ENCODE results near the gene ITLN1.

ITLN1 gene

DNA sequence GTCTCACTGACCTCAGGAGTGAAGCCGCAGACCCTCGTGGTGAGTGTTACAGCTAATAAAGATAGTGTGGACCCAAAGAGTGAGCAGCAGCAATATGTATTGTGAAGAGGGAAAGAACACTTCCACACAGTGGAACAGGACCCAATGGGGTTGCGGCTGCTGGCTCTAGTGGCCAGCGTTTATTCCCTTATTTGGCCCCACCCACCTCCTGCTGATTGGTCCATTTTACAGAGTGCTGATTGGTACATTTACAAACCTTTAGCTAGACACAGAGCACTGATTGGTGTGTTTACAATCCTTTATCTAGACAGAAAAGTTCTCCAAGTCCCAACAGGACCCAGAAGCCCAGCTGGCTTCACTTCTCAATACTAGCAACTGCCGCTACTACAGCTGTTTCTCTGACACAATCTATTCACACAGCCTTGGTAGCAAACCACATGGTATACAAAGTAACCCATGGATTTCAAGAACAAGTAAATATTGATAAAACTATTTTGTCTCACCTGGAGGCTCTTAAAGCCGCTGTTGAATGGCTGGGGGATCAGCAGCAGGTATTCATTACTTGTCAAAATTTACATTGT lies 25.3 kb upstream of the ITLN1 start:
- Histone ChIP-seq H2BK120ac (ENCODE audit: low read depth, low read length) (no peak overlapping the region), H3K4ac (ENCODE audit: low read length) (no peak overlapping the region)

GRCh38 chr1:160907976-160908375 lies 23.0 kb upstream of the ITLN1 start:
- Histone ChIP-seq H2BK15ac (ENCODE audit: low read length) (no peak overlapping the region), H2BK12ac (ENCODE audit: low read length) (no peak overlapping the region), H4K91ac (ENCODE audit: low read depth, low read length, poor library complexity) (no peak overlapping the region), H3K9ac (ENCODE audit: low read depth, low read length, poor library complexity) (no peak overlapping the region), H4K8ac (ENCODE audit: low read depth, low read length) (no peak overlapping the region), H3K79me1 (ENCODE audit: low read depth, low read length) (no peaks in the 10 kb centered on the region), H3K4me3 (ENCODE audit: low read length in 2 of 2) (no peak overlapping the region), H2BK5ac (ENCODE audit: low read length) (no peak overlapping the region), H3K4me1 (ENCODE audit: control insufficient read depth in 2 of 2, insufficient read depth in 1 of 2, low read depth in 1 of 2, low read length in 2 of 2) (peaks cover 0 to 4% of the 10 kb centered on the region in 2 donors), H3K14ac (ENCODE audit: low read length) (no peak overlapping the region), H3K27ac (replicated peaks; ENCODE audit: low read length) (no peak overlapping the region), H3K36me3 (replicated peaks in 1 of 2; ENCODE audit: control insufficient read depth in 2 of 2, insufficient read depth in 2 of 2, low read length in 2 of 2) (no peaks in the 10 kb centered on the region), H3K27me3 (ENCODE audit: control insufficient read depth in 3 of 3, insufficient read depth in 3 of 3, low read depth in 1 of 3, low read length in 3 of 3) (no peaks in the 10 kb centered on the region), H2AFZ (ENCODE audit: low read length) (no peak overlapping the region), H3K4me2 (ENCODE audit: insufficient read depth, low read length, poor library complexity, severe bottlenecking) (no peak overlapping the region), H2AK5ac (ENCODE audit: low read depth, low read length) (no peak overlapping the region), H3K23ac (ENCODE audit: low read depth, low read length, poor library complexity) (no peak overlapping the region), H2BK120ac (ENCODE audit: low read depth, low read length) (no peak overlapping the region), H3K4ac (ENCODE audit: low read length) (no peak overlapping the region), H3K9me3 (replicated peaks in 1 of 2; ENCODE audit: control insufficient read depth in 2 of 2, insufficient read depth in 1 of 2, low read depth in 1 of 2, low read length in 2 of 2) (no peaks in the 10 kb centered on the region), H3K18ac (ENCODE audit: low read length) (no peak overlapping the region)
- no CpG with 5 or more reads among the region's 7 CpGs for WGBS, 2 donors (ENCODE audit: extremely low coverage in 2 of 2, insufficient read length in 2 of 2, insufficient replicate concordance in 1 of 2)
- DNase-seq (ENCODE audit: low spot score) = no peak

More for the DNA sequence above, 25.3 kb upstream of the ITLN1 start:
- no CpG with 5 or more reads among the region's 6 CpGs for WGBS, 2 donors (ENCODE audit: extremely low coverage in 2 of 2, insufficient read length in 2 of 2, insufficient replicate concordance in 1 of 2)
- H3K23ac ChIP-seq (ENCODE audit: low read depth, low read length, poor library complexity) = no peak overlapping the region
- H2AFZ ChIP-seq (ENCODE audit: low read length) = no peak overlapping the region
- no peak overlapping the region for H3K4me3 ChIP-seq (ENCODE audit: low read length in 2 of 2)
- H3K9me3 ChIP-seq (replicated peaks in 1 of 2; ENCODE audit: control insufficient read depth in 2 of 2, insufficient read depth in 1 of 2, low read depth in 1 of 2, low read length in 2 of 2) = no peaks in the 10 kb centered on the region
- H3K27ac ChIP-seq (replicated peaks; ENCODE audit: low read length) = no peak overlapping the region
- H2BK15ac ChIP-seq (ENCODE audit: low read length) = no peak overlapping the region
- H3K9ac ChIP-seq (ENCODE audit: low read depth, low read length, poor library complexity) = no peak overlapping the region
- no peaks in the 10 kb centered on the region for H3K27me3 ChIP-seq (ENCODE audit: control insufficient read depth in 3 of 3, insufficient read depth in 3 of 3, low read depth in 1 of 3, low read length in 3 of 3)
- H2BK12ac ChIP-seq (ENCODE audit: low read length) = no peak overlapping the region
- no peak overlapping the region for H2BK5ac ChIP-seq (ENCODE audit: low read length)
- no peaks in the 10 kb centered on the region for H3K36me3 ChIP-seq (replicated peaks in 1 of 2; ENCODE audit: control insufficient read depth in 2 of 2, insufficient read depth in 2 of 2, low read length in 2 of 2)
- H2AK5ac ChIP-seq (ENCODE audit: low read depth, low read length) = no peak overlapping the region
- no peak overlapping the region for H4K91ac ChIP-seq (ENCODE audit: low read depth, low read length, poor library complexity)
- H3K4me2 ChIP-seq (ENCODE audit: insufficient read depth, low read length, poor library complexity, severe bottlenecking) = no peak overlapping the region
- no peak overlapping the region for H3K14ac ChIP-seq (ENCODE audit: low read length)
- H3K18ac ChIP-seq (ENCODE audit: low read length) = no peak overlapping the region
- no peak for DNase-seq (ENCODE audit: low spot score)
- no peak overlapping the region for H4K8ac ChIP-seq (ENCODE audit: low read depth, low read length)
- H3K4me1 ChIP-seq (ENCODE audit: control insufficient read depth in 2 of 2, insufficient read depth in 1 of 2, low read depth in 1 of 2, low read length in 2 of 2) = peaks cover 0 to 4% of the 10 kb centered on the region in 2 donors
- no peaks in the 10 kb centered on the region for H3K79me1 ChIP-seq (ENCODE audit: low read depth, low read length)

DNA sequence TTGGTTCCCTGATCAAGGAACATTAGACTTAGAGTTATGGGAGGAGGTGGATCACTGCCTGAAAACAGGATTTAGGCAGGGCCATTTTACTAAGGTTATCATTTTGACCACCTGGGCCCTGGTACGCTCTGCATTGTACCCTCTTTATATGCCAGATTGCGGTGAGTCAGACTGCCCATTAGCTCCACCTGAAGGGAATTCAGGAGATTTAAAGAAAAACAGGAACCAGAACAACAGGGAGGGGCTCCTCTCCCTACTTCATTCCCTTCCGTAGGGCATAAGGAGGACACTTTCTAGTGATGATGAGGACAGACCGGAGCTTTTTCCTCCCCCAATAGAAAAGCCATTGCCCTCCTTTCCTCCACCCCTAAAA lies 20.6 kb upstream of the ITLN1 start:
- no peak overlapping the region for H3K18ac ChIP-seq (ENCODE audit: low read length)
- H3K9me3 ChIP-seq (replicated peaks in 1 of 2; ENCODE audit: control insufficient read depth in 2 of 2, insufficient read depth in 1 of 2, low read depth in 1 of 2, low read length in 2 of 2) = no peaks in the 10 kb centered on the region
- H2AFZ ChIP-seq (ENCODE audit: low read length) = no peak overlapping the region
- H3K36me3 ChIP-seq (replicated peaks in 1 of 2; ENCODE audit: control insufficient read depth in 2 of 2, insufficient read depth in 2 of 2, low read length in 2 of 2) = no peaks in the 10 kb centered on the region
- no peak overlapping the region for H3K14ac ChIP-seq (ENCODE audit: low read length)
- no peak overlapping the region for H4K91ac ChIP-seq (ENCODE audit: low read depth, low read length, poor library complexity)
- H3K4me2 ChIP-seq (ENCODE audit: insufficient read depth, low read length, poor library complexity, severe bottlenecking) = no peak overlapping the region
- no peak overlapping the region for H2BK15ac ChIP-seq (ENCODE audit: low read length)
- no peak overlapping the region for H4K8ac ChIP-seq (ENCODE audit: low read depth, low read length)
- H2BK12ac ChIP-seq (ENCODE audit: low read length) = no peak overlapping the region
- H3K79me1 ChIP-seq (ENCODE audit: low read depth, low read length) = no peaks in the 10 kb centered on the region
- DNase-seq (ENCODE audit: low spot score) = no peak
- H3K27ac ChIP-seq (replicated peaks; ENCODE audit: low read length) = no peak overlapping the region
- H3K9ac ChIP-seq (ENCODE audit: low read depth, low read length, poor library complexity) = no peak overlapping the region
- H3K4me1 ChIP-seq (ENCODE audit: control insufficient read depth in 2 of 2, insufficient read depth in 1 of 2, low read depth in 1 of 2, low read length in 2 of 2) = no peaks in the 10 kb centered on the region
- no peak overlapping the region for H2AK5ac ChIP-seq (ENCODE audit: low read depth, low read length)
- H3K23ac ChIP-seq (ENCODE audit: low read depth, low read length, poor library complexity) = no peak overlapping the region
- no peak overlapping the region for H2BK5ac ChIP-seq (ENCODE audit: low read length)
- no peaks in the 10 kb centered on the region for H3K27me3 ChIP-seq (ENCODE audit: control insufficient read depth in 3 of 3, insufficient read depth in 3 of 3, low read depth in 1 of 3, low read length in 3 of 3)
- no peak overlapping the region for H2BK120ac ChIP-seq (ENCODE audit: low read depth, low read length)
- no peak overlapping the region for H3K4me3 ChIP-seq (ENCODE audit: low read length in 2 of 2)
- H3K4ac ChIP-seq (ENCODE audit: low read length) = no peak overlapping the region
- no CpG with 5 or more reads among the region's 4 CpGs for WGBS, 2 donors (ENCODE audit: extremely low coverage in 2 of 2, insufficient read length in 2 of 2, insufficient replicate concordance in 1 of 2)

DNA sequence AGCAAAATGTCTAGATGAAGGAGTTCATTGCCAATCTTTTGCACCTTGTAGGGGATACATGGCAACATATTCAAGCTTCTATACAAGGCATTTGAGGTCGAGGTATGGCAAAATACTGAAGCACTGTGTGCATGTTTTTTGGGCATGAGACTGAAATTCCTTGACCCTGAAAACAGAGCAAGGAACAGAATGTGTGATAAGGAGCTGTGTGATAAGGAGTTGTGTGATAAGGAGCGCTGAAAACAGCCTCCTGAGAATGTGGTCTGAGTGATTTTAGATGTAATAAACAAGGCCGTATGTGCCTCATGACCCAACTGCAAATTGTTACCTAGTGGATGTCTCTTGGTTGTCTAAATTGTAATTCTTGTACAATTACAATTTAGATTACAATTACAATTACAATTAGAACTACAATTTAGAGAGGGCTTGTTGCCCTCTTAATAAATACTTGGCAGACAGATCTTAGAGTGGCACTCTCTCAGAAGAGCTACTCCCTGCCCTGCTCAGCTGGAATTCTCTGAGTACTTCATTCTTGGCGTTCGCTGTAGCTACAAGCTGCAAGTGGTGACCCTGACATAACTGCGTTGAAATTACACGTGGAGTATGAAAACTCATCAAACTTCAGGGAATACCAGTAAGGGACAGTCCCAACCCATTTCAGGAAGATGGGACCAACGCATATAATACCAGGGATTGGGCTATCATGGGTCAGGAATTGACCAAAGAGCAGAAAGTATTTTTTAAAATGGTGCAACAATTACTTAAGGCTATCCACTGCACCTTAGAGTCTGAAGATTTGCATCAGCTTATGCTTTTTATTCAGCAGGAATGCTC lies 20.0 kb upstream of the ITLN1 start:
- H2BK120ac ChIP-seq (ENCODE audit: low read depth, low read length) = no peak overlapping the region
- H4K91ac ChIP-seq (ENCODE audit: low read depth, low read length, poor library complexity) = no peak overlapping the region
- no peak for DNase-seq (ENCODE audit: low spot score)
- no peak overlapping the region for H3K27ac ChIP-seq (replicated peaks; ENCODE audit: low read length)
- no peak overlapping the region for H3K4ac ChIP-seq (ENCODE audit: low read length)
- no peaks in the 10 kb centered on the region for H3K36me3 ChIP-seq (replicated peaks in 1 of 2; ENCODE audit: control insufficient read depth in 2 of 2, insufficient read depth in 2 of 2, low read length in 2 of 2)
- H2BK12ac ChIP-seq (ENCODE audit: low read length) = no peak overlapping the region
- H3K9ac ChIP-seq (ENCODE audit: low read depth, low read length, poor library complexity) = no peak overlapping the region
- H2BK5ac ChIP-seq (ENCODE audit: low read length) = no peak overlapping the region
- H2AFZ ChIP-seq (ENCODE audit: low read length) = no peak overlapping the region
- H3K9me3 ChIP-seq (replicated peaks in 1 of 2; ENCODE audit: control insufficient read depth in 2 of 2, insufficient read depth in 1 of 2, low read depth in 1 of 2, low read length in 2 of 2) = no peaks in the 10 kb centered on the region
- H3K79me1 ChIP-seq (ENCODE audit: low read depth, low read length) = no peaks in the 10 kb centered on the region
- no peaks in the 10 kb centered on the region for H3K4me1 ChIP-seq (ENCODE audit: control insufficient read depth in 2 of 2, insufficient read depth in 1 of 2, low read depth in 1 of 2, low read length in 2 of 2)
- no peak overlapping the region for H3K18ac ChIP-seq (ENCODE audit: low read length)
- H2AK5ac ChIP-seq (ENCODE audit: low read depth, low read length) = no peak overlapping the region
- no peak overlapping the region for H3K4me2 ChIP-seq (ENCODE audit: insufficient read depth, low read length, poor library complexity, severe bottlenecking)
- no peak overlapping the region for H3K14ac ChIP-seq (ENCODE audit: low read length)
- H2BK15ac ChIP-seq (ENCODE audit: low read length) = no peak overlapping the region
- no peak overlapping the region for H3K4me3 ChIP-seq (ENCODE audit: low read length in 2 of 2)
- no CpG with 5 or more reads among the region's 8 CpGs for WGBS, 2 donors (ENCODE audit: extremely low coverage in 2 of 2, insufficient read length in 2 of 2, insufficient replicate concordance in 1 of 2)
- no peak overlapping the region for H4K8ac ChIP-seq (ENCODE audit: low read depth, low read length)
- no peaks in the 10 kb centered on the region for H3K27me3 ChIP-seq (ENCODE audit: control insufficient read depth in 3 of 3, insufficient read depth in 3 of 3, low read depth in 1 of 3, low read length in 3 of 3)
- H3K23ac ChIP-seq (ENCODE audit: low read depth, low read length, poor library complexity) = no peak overlapping the region
